SKM-1 treated with dmso at 0.1 percent for 144 hours (cell line): Measurements from ENCODE around the gene SORBS1.

Experiments used
- DNase-seq: peaks from one replicate; lab custom pipeline; 2025; ENCODE audit not compliant: unreplicated experiment; lab: John Stamatoyannopoulos, UW

The SORBS1 gene

DNA sequence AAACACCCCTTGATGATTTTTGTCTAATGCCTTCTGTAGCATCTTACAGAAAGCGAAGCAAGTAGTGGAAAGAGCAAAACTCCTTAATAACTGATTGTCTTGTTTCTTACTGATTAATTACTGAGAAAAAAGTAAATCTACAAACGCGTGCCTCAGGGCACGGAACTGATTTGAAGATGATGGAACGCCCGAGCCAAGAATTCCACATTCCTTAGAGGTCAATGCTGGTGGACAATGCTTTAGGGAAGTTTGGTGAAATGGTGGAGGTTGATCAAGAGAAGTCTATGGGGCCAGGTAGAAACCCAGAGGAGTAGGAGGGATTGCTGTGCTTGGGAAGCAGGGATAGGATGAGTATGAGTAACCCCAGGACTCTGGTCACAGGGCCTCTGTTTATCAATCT is 5.0 kb upstream of the SORBS1 start:
- DNase-seq = no peak

DNA sequence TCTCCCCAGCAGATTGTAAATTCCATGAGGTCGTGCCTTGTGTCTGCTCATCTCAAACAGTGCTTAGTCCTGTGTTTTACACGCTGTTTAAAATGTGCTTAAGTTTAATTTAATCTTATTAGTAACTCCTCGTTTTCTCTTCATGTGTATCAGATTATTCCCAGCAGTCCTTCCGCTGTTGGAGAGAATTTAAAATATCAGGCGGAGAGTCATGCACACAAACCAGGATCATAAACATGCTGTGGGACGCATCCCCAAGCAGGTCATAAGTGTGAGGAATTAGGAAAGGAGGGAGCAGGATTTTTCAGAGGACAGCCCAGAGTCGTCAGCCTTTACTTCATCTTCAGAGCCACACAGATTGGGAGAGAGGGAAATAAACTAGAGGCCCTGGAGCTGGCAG is 4.2 kb upstream of the SORBS1 start:
- no peak for DNase-seq

DNA sequence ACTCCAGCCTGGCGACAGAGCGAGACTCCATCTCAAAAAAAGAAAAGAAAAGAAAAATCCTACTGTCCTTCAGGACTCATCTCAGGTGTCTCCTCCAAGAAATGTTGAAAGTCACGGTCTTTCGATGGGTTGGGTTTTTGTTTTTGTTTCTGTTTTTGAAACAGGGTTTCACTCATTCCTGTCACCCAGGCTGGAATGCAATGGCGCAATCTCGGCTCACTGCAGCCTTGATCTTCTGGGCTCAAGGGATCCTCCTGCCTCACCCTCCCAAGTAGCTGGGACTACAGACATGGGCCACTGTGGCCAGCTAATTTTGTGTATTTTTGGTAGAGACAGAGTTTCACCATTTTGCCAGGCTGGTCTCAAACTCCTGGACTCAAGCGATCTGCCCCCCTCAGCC is 3.1 kb upstream of the SORBS1 start:
- DNase-seq = no peak

DNA sequence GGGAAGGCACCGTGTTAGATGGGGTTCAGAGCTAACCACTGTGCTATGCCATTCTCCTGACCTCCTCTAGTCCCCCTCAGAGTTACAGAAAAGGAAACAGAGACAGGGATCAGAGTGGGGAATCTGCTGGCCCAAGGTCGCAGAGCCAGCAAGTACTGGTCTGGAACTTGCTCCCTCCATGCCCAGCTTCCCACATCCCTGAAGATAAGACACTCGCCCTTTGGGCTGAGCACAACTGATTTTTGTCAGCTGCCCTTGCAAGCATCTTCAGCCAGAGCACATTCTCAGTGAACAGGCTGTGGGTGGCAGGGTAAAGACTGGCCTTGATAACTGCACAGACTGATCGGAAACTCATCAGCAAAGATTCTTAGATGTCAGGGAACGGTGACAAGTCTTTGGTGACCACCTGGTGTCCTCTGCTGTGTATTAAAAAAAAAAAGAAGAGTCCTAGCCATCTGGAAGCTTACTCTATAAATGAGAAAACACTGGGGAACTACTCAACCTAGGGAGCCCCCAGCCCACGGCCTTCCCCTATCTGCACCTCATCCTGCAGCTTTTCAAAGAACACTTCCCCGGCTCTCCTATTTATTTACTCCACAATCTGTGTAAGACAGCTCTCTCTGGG is 1.3 kb upstream of the SORBS1 start:
- DNase-seq = no peak

DNA sequence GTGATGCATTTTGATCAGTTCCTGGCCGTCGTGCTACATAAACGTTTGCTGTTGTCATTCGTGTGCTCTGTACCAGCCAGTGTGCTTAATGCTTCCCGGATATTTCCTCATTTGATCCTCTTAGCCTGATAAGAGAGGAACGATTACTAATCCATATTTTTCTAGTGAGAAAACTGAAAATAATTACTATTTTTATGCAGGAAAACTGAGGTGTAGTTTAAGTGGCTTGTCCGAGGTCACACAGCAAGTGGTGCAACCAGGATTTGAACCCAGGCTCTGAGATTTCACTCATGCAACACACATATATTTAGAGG is 650 bp upstream of the SORBS1 start:
- DNase-seq = no peak

DNA sequence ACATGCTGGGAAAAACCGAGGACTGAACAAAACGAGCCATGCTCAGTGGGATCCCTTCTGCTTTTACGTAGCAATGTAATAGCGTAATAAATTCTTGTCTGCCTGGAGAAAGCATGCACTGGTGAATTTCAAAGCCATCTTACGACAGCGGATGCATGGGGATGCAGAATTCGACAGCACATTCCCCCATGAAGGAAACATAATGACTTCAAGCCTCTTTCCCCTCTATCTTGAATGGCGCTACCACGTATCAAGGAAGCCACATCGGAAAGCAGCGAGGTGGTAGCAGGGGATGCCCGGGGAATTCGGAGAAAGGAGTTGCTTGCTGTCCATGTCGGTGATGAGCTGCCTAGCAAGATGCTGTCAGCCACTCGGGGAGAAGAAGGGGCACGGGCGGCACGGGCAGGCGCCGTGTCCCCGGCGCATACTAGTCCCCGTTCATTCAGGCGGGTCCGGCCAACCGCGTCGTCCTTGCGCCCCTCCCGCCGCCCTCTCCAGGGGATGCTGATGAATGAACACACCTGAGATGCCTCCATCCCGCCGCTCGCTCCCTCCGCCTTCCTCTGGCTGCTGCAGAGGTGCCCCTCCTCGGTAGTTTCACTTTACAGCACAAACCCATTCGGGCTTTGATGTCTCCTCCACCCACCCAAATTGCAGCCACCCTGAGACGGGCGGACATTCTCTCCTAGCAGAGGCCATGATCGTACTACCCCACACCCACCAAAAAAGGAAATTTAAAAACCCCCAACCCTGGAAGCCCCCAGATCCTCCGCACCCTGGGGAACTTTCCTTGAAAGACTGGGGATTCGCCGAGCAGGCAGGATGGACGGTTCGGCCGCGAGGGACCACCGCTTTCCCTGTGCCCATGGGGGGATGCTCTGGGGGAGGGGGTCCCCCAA is 644 bp downstream of the SORBS1 start:
- peak; percentile 5 for DNase-seq

DNA sequence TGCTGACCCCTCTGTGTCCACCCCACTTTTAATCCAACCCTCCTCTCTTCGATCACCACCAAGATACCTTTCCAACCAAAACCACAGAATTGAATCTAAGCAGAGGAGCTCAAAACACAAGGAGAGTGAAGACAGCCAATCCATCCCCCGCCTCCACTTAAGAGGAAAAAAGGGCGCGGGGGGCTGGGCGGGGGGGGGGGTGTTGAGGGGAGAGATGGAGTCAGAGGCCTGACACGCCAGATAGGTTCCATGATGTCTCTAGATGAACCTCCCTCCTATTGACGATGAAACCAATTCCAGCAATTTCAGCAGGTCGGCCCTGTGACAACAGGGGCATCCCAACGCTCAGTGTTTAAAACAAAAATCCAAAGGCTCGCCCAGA is 1.3 kb downstream of the SORBS1 start:
- DNase-seq = no peak

DNA sequence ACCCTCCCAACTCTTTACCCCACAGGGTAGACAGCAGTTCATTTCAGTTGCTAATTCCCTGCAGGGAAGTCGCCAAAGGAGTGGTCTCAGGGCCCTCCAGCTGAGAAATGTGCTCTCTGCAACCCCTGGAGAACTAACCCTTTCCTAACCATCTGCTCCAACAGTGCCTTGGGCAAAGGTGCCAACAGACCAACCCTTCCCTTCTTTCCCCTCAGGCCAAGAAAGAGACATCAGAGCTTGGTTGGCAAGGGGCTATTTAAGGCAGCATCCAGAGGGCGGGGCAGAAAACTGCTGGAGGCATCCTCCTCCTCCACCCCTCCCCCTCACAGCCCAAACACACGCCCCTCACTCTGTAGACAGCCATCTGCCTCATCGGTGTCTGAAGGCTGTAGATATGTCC is 1.7 kb downstream of the SORBS1 start:
- DNase-seq = no peak

DNA sequence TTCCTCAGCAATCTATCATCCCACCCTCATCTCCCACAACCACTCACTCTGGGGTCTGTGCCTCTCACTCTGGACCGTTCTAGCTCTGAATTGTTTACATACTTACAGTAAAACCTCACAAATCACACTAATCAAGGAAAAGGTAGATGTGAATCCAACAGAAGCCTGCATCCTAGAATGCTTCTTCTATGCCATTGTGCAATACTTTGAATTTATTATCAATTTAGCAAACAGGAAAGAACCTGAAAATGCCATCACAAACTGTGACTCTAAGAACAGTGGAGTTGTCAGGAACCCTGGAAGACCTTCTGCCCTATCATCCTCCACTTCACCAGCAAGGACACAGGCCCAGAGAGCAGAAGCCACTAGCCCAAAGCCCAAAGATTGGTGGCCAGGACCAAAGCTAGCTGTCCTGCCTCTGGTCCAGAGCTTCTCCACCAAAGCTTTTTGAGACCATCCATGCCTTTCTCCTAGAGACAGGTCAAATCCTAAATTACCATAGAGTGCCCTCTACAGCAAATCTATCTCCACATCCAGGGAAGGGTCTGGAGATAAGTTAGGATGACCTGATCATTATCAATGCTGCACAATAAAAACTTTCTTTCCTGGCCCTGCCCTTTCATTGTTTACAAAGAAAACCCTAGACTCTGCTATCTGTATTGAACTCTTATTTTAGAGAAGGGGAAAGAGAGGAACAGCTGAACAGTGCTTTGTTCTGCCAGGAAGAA is 2.4 kb downstream of the SORBS1 start:
- DNase-seq = no peak

DNA sequence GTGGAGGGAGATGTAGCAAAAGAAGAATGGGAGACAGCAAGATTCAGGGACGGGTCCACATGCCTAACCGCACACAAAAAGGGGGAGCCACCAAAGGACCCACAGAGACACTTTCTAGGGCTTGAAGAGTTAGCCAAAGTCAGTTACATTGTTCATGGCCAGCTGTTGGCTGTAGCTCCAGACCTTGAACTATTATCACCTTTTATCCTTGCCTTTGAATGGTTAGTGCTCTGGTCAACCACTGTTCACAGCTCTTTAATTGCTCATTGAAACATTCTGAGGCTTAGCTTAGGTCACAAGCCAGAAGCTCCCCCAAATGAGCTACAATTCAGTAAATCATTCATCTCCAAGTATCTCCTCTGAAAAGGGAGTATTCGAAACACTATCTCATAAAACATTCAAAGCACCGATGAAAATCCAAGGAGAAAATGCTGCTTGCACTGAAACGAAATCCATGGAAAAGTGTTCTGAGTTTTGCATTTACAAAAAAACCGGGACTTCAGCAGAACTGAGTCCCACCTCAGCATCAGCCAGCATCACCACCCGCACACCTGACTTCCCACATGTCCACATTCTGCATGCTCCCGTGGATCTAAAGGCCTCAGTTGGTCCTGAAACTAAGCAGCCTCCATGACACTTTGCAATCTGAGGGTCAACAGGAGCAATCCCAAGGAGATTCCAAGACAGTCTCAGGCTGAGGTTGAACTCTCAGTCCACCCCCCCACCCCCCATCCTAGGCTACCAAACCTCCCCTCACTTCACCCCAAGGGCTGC is 4.0 kb downstream of the SORBS1 start:
- DNase-seq = no peak

DNA sequence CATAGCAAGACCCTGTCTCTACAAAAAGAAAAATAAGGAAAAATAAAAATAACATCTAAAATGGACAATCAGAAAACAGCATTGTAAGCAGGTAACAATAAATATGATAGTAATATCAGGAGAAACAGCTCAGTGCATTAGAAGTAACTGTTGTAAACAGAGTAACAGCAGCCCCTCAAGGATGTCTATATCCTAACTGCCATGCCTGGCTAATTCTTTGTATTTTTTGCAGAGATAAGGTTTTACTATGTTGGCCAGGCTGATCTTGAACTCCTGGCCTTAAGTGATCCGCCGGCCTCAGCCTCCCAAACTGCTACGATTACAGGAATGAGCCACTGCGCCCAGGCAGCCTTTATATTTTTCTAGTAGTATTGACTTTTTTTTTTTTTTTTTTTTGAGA is 7.5 kb downstream of the SORBS1 start:
- no peak for DNase-seq

DNA sequence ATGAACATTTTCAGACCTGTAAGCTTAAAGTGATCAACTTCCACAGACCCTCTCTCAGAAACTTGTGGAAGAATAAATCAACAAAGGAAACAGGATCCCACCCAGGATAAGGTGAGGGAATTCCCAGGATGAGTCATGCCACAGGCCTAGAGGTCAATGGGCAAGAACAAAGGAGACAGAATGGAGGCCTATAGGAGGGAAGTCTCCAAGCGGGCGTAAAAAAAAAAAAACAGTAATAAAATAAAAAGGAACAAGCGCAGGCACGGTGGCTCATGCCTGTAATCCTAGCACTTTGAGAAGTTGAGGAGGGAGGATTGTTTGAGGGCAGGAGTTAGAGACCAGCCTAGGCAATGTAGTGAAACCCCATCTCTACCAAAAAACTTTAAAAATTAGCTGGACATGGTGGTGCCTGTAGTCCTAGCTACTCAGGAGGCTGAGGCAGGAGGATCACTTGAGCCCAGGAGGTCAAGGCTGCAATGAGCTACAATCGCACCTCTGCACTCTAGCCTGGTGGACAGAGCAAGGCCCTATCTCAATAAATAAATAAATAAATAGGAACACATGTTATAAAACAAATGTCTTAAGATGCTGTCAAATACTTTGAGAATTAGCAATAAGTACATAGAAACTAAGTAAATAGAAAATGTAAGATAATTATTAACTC is 8.4 kb downstream of the SORBS1 start:
- no peak for DNase-seq

DNA sequence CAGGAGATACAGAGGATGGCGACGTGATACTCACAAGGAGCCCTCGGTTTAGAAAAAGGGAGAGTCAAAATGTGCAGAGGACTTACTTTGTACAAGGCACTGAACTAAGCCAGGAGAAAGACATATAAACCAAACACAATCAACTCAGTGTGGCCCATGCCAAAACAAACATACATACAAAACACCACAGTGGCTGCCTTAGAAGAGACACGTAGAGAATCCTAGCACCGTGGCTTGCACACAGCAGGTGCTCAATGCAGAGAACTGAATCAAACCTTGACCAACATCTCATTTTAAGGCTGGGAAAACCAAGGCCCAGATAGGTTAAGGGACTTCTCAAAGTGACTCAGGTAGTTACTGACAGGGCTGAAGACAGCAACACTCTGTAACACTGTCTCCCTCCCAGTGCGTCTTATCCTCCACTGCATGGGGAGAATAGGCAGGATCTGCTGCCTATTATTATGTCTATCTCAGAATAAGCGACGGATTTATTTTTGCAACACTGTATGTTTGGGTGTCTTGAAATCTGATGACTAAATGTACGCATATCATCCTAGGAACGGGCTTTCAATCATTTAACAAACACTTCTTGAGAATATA is 11.0 kb downstream of the SORBS1 start:
- no peak for DNase-seq

DNA sequence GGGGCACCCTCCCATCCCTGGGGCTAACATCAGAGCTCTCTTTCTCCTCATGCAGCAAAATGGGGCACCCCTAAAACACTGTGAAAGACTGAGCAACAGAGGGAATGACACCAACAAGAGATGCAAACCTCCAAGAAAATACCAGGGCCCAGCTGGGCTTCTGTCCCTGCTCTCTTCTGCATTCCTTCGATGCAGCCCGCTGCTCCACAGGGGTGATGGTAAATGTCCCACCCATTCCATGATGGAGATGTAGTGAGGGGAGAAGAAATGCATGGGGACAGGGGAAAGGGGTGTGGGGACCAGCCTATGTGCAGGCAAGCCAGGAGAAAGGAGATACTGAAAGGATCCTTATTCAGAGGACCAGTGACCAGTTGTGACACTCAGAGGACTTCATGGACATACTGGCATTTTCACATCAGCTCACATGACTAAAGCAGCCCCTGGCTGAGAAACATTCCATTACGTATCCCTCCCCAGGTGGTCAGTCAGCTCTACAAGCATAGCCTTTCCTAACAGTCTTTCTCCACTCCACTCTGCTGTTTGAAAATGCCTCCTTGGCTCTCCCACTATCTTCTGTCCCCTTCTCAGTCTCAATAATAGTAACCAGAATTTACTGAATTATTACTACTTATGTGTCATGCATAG is 13.3 kb downstream of the SORBS1 start:
- DNase-seq = no peak

DNA sequence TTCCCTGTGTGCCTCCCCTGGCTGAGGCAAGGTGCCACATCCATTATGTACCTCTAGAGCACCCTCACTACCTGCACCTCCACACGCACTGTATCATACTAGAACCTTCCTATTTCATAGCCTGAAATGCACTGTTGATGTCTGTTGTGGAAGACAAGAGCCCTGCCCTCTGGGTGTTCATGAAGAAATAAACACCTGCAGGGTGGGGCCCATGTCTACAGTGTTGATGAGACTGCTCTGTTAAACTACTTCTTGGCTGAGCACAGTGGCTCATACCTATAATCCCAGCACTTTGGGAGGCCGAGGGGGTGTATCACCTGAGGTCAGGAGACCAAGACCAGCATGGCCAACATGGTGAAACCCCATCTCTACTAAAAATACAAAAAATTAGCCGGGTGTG is 14.0 kb downstream of the SORBS1 start:
- DNase-seq = no peak

DNA sequence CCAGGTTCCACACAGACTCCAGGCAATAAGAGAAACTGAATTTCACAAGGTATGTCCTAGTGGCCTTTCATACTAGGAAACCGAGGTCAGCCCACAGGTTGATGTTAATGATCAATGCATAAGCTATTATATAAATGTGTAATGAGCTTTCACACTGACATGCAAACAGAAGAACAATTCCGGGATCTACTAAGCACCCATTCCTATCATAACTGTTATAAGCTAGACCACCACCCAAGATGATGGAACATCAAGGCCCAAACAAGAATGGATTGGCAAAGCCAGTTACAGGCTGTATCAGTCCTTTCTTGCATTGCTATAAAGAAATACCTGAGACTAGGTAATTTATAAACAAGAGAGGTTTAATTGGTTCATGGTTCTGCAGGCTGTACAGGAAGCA is 15.2 kb downstream of the SORBS1 start:
- DNase-seq = no peak

DNA sequence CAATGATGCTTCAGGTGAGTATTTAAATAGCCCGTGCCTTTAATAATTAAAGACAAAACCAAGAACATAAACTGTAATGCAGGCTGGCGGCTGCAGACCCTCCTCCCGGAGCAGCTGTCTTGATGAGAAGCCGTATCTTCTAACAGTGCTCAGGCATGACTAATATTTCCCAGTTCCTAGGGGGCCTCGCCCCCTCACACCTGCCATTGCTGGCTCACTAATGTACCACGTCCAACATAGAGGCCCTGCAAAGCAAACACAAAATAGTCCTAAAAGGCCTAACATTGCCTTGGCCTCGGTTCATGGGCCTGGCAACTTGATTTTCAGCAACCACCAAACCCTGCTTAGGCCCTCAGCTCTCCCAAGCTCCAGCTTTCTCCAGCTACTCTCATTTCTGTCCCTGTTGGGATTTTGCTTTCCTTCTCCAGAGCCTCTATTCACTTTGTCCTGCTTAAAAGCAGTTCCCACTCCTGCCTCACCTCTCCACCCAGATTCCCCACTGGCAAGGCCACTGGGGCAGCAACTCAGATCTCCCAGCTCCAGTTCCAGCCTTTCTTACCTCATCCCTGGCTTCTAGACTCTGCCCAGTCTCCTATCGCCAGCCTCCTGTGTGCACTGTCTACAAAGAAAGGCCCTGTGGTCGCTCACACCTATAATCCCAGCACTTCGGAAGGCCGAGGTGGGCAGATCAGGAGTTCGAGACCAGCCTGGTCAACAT is 16.2 kb downstream of the SORBS1 start:
- no peak for DNase-seq

DNA sequence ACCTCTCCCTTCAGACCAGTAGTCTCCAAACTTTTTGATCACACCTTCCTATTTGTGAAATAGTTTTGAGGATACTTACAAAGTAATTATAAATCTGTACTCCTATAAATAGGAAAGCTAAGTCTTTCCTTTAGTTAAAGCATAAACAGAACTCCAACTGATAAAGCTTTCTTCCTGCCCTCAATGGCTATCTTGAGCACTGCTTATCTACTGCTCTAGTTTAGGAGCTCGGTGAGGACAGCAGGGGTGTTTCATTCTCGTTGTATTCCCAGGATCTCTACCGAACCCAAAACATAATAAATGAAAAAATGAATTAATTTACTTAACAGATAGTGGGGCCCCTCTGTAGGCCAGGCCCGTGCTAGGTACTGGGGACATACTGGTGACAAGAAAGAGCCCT is 17.7 kb downstream of the SORBS1 start:
- no peak for DNase-seq

DNA sequence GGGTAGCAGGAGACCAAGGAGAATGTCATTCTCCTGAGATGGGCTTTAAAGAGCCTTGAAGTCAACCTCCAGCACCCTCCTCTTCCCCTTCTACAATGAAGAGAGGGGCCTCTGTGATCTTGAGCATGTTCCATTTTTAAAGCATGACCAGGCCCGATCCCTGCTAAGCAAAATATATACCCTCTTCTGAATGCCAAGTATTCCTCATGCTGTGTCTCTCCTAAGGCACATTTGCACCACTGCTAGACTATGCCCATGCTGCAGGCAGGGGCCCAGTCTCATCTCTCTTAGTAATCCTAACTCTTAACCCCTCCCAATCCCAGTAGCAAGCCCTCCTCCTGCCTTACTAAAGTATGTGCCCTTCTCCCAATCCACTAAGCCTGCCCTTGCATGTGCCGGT is 18.4 kb downstream of the SORBS1 start:
- DNase-seq = no peak
